Type B pancreatic cell (in vitro differentiated cells): ENCODE data around the gene SBK3. TPM values are rescaled to one million over a fixed set of nuclear protein-coding genes. Genes with fewer than 3 reads are reported as not detected.

Source experiments
- DNase-seq: peaks from one replicate; pipeline ENCODE4 v3.0.0; 2021; ENCODE audit warnings: mixed read lengths; ENCODE audit not compliant: unreplicated experiment; ENCODE audit errors: extremely low spot score
- H3K27ac Mint-ChIP-seq: 2 replicates; pipeline ENCODE4 v1.8.0; 2021; ENCODE audit warnings: mild to moderate bottlenecking, mixed read lengths
- H3K27me3 Mint-ChIP-seq: 2 replicates; pipeline ENCODE4 v1.8.0; 2021; ENCODE audit warnings: mixed read lengths
- H3K36me3 Mint-ChIP-seq: 2 replicates; pipeline ENCODE4 v1.8.0; 2021; ENCODE audit warnings: mixed read lengths
- H3K4me1 Mint-ChIP-seq: one replicate; pipeline ENCODE4 v1.8.0; 2021; ENCODE audit warnings: mixed read lengths; ENCODE audit not compliant: unreplicated experiment
- H3K4me3 Mint-ChIP-seq: 2 replicates; pipeline ENCODE4 v1.8.0; 2021; ENCODE audit warnings: mild to moderate bottlenecking, mixed read lengths
- H3K9me3 Mint-ChIP-seq: 2 replicates; pipeline ENCODE4 v1.8.0; 2021; ENCODE audit warnings: mixed read lengths
- CTCF ChIP-seq: fragments of 200-600 bp; sonication (generic); conservative IDR thresholded peaks from 2 replicates; pipeline ENCODE4 v1.5.0; 2021; ENCODE audit warnings: antibody characterized with exemption, mild to moderate bottlenecking
- total RNA-seq: library from RNA; stranded (reverse); gene quantifications from 2 replicates; pipeline ENCODE4 v1.2.1, GENCODE V29; 2021; ENCODE audit warnings: low replicate concordance

Gene SBK3
- total RNA-seq, 1 donor from 2014 or later = 0.24 TPM

GRCh38 chr19:55494172-55494761, 51.1 kb downstream of the SBK3 start:
- peaks cover 10% of the 10 kb centered on the region for H3K27me3 Mint-ChIP-seq
- H3K4me3 Mint-ChIP-seq = no peak overlapping the region
- H3K9me3 Mint-ChIP-seq = no peaks in the 10 kb centered on the region
- DNase-seq = no peak
- TF ChIP-seq CTCF = no peak
- H3K27ac Mint-ChIP-seq = no peak overlapping the region
- peaks cover 12% of the 10 kb centered on the region for H3K4me1 Mint-ChIP-seq
- H3K36me3 Mint-ChIP-seq = no peaks in the 10 kb centered on the region

DNA sequence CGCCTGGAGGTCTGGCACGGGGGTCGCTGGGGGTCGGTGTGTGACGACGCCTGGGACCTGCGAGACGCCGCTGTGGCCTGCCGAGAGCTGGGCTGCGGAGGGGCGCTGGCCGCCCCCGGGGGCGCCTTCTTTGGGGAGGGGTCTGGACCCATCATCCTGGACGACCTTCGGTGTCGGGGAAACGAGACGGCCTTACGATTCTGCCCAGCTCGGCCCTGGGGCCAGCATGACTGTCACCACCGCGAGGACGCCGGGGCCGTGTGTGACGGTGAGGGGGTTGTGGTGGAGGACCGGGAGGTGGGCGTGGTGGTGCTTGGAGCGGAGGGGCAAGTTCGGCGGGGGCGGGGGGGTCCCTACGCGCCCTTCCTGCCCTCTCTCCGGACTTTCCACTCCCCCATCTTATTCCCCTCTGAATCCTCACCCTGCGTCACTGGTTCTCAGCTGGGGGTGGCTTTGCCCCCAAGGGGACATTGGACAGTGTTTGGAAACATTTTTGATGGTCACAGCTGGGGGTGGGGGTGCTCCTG, 51.6 kb downstream of the SBK3 start:
- no peak for DNase-seq
- Mint-ChIP-seq H3K4me3 (no peak overlapping the region), H3K36me3 (no peaks in the 10 kb centered on the region), H3K27me3 (peaks cover 7% of the 10 kb centered on the region), H3K27ac (no peak overlapping the region), H3K9me3 (no peaks in the 10 kb centered on the region), H3K4me1 (peaks cover 12% of the 10 kb centered on the region)
- TF ChIP-seq CTCF = no peak

DNA sequence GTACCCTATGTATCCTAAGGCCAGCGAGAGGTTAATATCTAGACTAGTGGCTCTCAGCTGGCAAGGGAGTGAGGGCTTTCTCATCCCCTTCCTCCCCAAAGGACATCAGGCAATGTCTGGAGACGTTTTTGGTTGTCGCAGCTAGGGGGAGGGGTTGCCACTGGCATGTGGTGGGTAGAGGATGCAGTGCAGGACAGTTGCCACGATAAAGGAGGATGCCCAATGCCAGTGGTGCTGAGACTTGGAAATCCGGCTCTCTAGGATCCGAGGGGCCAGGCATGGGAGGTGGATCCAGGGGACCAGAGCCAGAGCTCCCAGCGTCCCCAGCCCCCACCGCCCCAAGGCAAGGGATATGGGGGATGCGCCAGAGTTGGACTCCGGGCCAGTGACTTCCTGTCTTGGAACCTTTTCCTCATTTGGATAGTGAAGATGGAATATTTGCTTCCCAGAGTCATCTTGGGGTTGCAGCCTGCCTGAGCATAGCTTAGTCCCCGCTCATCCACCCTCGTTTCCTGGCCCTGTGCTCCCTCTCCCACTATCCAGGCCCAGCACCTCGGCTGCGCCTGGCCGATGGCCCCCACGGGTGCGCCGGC, 52.2 kb downstream of the SBK3 start:
- Mint-ChIP-seq H3K4me3 (no peak overlapping the region), H3K4me1 (peaks cover 12% of the 10 kb centered on the region), H3K9me3 (no peaks in the 10 kb centered on the region), H3K27me3 (peaks cover 6% of the 10 kb centered on the region), H3K36me3 (no peaks in the 10 kb centered on the region), H3K27ac (no peak overlapping the region)
- DNase-seq = no peak
- no peak for TF ChIP-seq CTCF

- no peaks in the 10 kb centered on the region for H3K9me3 Mint-ChIP-seq
- no peak overlapping the region for H3K4me3 Mint-ChIP-seq
- no peaks in the 10 kb centered on the region for H3K36me3 Mint-ChIP-seq
- DNase-seq = no peak
- no peak overlapping the region for H3K27ac Mint-ChIP-seq
- peaks cover 6% of the 10 kb centered on the region for H3K27me3 Mint-ChIP-seq
- peaks cover 15% of the 10 kb centered on the region for H3K4me1 Mint-ChIP-seq
- no peak for TF ChIP-seq CTCF
Observed at GRCh38 chr19:55492362-55492944, 52.9 kb downstream of the SBK3 start.

DNA sequence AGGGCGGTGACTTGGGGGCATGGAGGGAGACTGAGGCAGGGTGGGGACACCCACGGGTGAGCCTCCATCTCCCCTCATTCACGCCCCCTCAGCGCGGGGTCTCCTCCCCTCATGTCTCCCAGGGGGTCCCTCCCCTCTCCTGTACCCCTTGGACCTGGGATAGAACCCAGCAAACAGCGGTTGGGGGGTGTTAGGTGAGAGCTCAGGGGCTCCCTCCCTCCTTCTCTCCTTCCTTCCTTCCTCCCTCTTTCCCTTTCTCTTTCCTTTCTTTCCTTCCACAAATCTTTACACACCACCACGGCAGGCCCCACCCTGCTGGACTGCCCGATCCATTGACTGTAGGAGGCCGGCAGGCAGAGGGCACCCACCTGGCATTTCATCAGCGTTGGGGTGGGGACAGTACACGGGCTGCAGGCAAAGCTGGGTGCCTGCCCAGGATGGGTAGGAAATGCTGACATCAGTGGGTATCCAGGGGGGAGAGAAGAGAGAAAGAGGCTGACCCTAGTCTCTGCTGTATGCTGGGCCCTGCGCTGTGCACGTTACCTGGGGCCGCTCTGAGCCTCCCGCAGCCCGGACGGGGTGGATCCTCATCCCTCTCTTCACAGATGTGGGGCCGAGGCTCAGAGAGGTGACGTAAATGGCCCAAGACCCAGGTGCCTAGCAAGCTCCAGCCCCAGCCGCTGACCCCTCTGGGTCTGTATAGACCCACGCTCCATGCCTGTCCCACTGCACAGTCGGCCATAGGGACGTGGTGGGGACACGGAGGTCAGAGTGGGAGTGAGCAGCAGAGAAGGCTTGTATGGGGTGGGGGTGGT, 53.6 kb downstream of the SBK3 start:
- no peak for TF ChIP-seq CTCF
- DNase-seq = no peak
- Mint-ChIP-seq H3K27ac (no peak overlapping the region), H3K4me1 (peaks cover 21% of the 10 kb centered on the region), H3K9me3 (no peaks in the 10 kb centered on the region), H3K4me3 (no peak overlapping the region), H3K27me3 (peaks cover 6% of the 10 kb centered on the region), H3K36me3 (no peaks in the 10 kb centered on the region)

Other genes starting within 250 kb of the SBK3 start
- gene TMEM150B, start 220.2 kb downstream of the SBK3 start, total RNA-seq = 1.2 and 1.6 TPM in 2 replicates
- gene KMT5C, start 205.7 kb downstream of the SBK3 start, total RNA-seq = 26.9 and 32.9 TPM in 2 replicates
- 0.33 and 0.87 TPM in 2 replicates for gene COX6B2, start 190.8 kb downstream of the SBK3 start, total RNA-seq
- gene GARIN5B, start 182.3 kb downstream of the SBK3 start, total RNA-seq = not detected in 2 replicates
- gene IL11, start 175.1 kb downstream of the SBK3 start, total RNA-seq = 0.46 and 0.48 TPM in 2 replicates
- 2.6 and 2.8 TPM in 2 replicates for gene TMEM190, start 168.7 kb downstream of the SBK3 start, total RNA-seq
- gene TMEM238, start 161.3 kb downstream of the SBK3 start, total RNA-seq = 8.1 and 14.0 TPM in 2 replicates
- gene RPL28, start 159.6 kb downstream of the SBK3 start, total RNA-seq = 1,799 and 2,072 TPM in 2 replicates
- gene UBE2S, start 137.8 kb downstream of the SBK3 start, total RNA-seq = 40.7 and 91.3 TPM in 2 replicates
- 0.05 and 0.22 TPM in 2 replicates for gene SHISA7, start 102.2 kb downstream of the SBK3 start, total RNA-seq
- gene ISOC2, start 83.9 kb downstream of the SBK3 start, total RNA-seq = 44.2 and 47.5 TPM in 2 replicates
- gene C19orf85, start 80.8 kb downstream of the SBK3 start, total RNA-seq = not detected in 2 replicates
- gene ZNF628, start 68.9 kb downstream of the SBK3 start, total RNA-seq = 10.3 and 13.2 TPM in 2 replicates
- gene NAT14, start 60.4 kb downstream of the SBK3 start, total RNA-seq = 46.5 and 64.3 TPM in 2 replicates
- 0.83 and 1.5 TPM in 2 replicates for gene SSC5D, start 57.1 kb downstream of the SBK3 start, total RNA-seq
- gene SBK2, start 8.4 kb downstream of the SBK3 start, total RNA-seq = 0.75 TPM in 1 of 2 replicates, not detected in the other
- 21.1 and 23.9 TPM in 2 replicates for gene ZNF579, start 35.3 kb upstream of the SBK3 start, total RNA-seq
- 18.4 and 22.4 TPM in 2 replicates for gene FIZ1, start 54.0 kb upstream of the SBK3 start, total RNA-seq
- 13.6 and 23.9 TPM in 2 replicates for gene ZNF524, start 54.7 kb upstream of the SBK3 start, total RNA-seq
- 14.6 and 16.2 TPM in 2 replicates for gene ZNF865, start 60.1 kb upstream of the SBK3 start, total RNA-seq
- 9.4 and 9.6 TPM in 2 replicates for gene ZNF784, start 79.0 kb upstream of the SBK3 start, total RNA-seq
- 28.5 and 37.4 TPM in 2 replicates for gene ZNF580, start 95.5 kb upstream of the SBK3 start, total RNA-seq
- gene ZNF581, start 98.1 kb upstream of the SBK3 start, total RNA-seq = 41.3 and 43.1 TPM in 2 replicates
- 16.1 and 18.1 TPM in 2 replicates for gene CCDC106, start 102.7 kb upstream of the SBK3 start, total RNA-seq
- 170 and 232 TPM in 2 replicates for gene U2AF2, start 109.5 kb upstream of the SBK3 start, total RNA-seq
- gene EPN1, start 129.7 kb upstream of the SBK3 start, total RNA-seq = 121 and 127 TPM in 2 replicates
- gene NLRP9, start 192.9 kb upstream of the SBK3 start, total RNA-seq = not detected in 2 replicates
- not detected in 2 replicates for gene RFPL4A, start 213.6 kb upstream of the SBK3 start, total RNA-seq
- not detected in 2 replicates for gene RFPL4AL1, start 223.6 kb upstream of the SBK3 start, total RNA-seq